OCI-LY1 (cell line): ENCODE measurements around the gene CEP85.

Source experiments
- EZH2 ChIP-seq: fragments of 200-600 bp; sonication (generic), shearing (Covaris generic); IDR thresholded peaks from 2 replicates; pipeline ENCODE4 v1.8.0; 2017; ENCODE audit warnings: borderline replicate concordance, mixed run types, mild to moderate bottlenecking, antibody characterized with exemption, low read length, moderate library complexity, mixed read lengths
- TF ChIP-seq, protein P1 (sequence below): fragments of 200-600 bp; sonication (generic), shearing (Covaris generic); IDR thresholded peaks from 2 replicates; pipeline ENCODE4 v1.5.1; 2017; ENCODE audit warnings: mild to moderate bottlenecking, antibody characterized with exemption, low read length, moderate library complexity, mixed read lengths

DNA sequence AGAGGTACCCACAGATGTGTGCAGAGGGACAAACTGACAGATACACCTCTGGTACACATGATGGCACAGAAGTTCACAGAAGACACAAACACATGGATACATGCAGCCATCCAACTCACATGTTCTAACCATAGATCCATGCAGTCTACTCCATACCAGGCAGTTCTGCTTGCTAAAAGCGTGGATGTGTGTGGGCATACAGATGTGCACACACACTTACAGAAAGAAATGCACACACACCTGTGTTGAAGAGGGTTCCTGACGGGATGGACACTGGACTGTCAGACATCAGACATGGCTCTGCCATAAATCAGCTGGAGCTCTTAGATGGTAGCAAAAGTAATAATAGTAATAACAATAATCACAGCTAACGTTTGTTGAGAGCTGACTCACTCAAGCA is 90.5 kb downstream of the CEP85 start:
- TF ChIP-seq, protein P1, sequence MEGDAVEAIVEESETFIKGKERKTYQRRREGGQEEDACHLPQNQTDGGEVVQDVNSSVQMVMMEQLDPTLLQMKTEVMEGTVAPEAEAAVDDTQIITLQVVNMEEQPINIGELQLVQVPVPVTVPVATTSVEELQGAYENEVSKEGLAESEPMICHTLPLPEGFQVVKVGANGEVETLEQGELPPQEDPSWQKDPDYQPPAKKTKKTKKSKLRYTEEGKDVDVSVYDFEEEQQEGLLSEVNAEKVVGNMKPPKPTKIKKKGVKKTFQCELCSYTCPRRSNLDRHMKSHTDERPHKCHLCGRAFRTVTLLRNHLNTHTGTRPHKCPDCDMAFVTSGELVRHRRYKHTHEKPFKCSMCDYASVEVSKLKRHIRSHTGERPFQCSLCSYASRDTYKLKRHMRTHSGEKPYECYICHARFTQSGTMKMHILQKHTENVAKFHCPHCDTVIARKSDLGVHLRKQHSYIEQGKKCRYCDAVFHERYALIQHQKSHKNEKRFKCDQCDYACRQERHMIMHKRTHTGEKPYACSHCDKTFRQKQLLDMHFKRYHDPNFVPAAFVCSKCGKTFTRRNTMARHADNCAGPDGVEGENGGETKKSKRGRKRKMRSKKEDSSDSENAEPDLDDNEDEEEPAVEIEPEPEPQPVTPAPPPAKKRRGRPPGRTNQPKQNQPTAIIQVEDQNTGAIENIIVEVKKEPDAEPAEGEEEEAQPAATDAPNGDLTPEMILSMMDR = no peak
- TF ChIP-seq EZH2 = no peak
